Skeletal muscle cell (primary cell): ENCODE results near the gene GPR85.
"Not testable (repeated sequence)": the region's sequence is repeated elsewhere in the genome, so short reads cannot be mapped to it uniquely, and the experiment has no call there.

Experiments
- DNase-seq: peaks from one replicate; pipeline ENCODE4 v3.0.0-alpha.2; 2010; ENCODE audit warnings: low read depth
- H3K4me3 ChIP-seq: 2 replicates; pipeline ENCODE4 v1.5.1; 2011; ENCODE audit warnings: low read depth, mild to moderate bottlenecking, control low read depth, low read length, moderate library complexity

Gene GPR85

GRCh38 chr7:113085781-113086390 is 741 bp downstream of the GPR85 start:
- DNase-seq: no peak
- peak overlapping the region; percentile 68 for H3K4me3 ChIP-seq

GRCh38 chr7:113084496-113085172 is 2.0 kb downstream of the GPR85 start:
- DNase-seq: no peak
- H3K4me3 ChIP-seq: no peak overlapping the region

- H3K4me3 ChIP-seq: no peak overlapping the region
- DNase-seq: no peak
Measured at GRCh38 chr7:113083816-113084495, 2.7 kb downstream of the GPR85 start.

DNA sequence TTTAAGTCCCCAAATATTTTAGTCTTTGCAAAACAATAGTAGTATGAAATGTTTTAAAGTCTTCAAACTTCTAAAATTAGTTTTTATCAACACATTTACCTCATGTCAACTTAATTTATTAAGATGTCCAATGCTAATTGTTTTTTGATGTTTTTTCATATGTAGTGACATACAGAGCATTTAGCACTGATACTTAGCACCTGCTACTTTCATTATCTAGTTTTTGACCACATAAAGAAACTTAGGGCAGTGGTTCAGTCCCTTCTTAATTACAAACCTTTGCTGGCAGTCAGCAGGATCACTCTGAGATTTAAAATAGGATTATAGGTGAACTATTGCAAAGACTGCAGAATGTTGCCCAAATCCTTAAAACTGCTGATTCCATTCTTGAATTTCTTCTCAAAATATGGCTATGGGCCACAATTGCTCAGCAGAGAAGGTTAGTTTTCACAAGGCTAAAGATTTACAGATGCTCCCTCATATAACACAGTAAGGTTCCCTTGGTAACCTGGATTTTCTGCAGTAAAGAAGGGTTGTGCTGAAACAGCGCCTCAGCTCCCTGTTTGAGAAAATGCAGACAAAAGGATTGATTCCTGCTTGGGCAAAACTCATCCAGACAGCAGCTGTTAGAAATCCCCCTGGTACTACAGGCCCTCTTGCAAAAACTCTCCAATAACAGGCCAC is 3.4 kb downstream of the GPR85 start:
- no peak for DNase-seq
- H3K4me3 ChIP-seq: no peak overlapping the region

- no peak for DNase-seq
- no peak overlapping the region for H3K4me3 ChIP-seq
Measured at GRCh38 chr7:113078331-113078730, 8.3 kb downstream of the GPR85 start.

GRCh38 chr7:113076703-113077102 is 9.9 kb downstream of the GPR85 start:
- no peak overlapping the region for H3K4me3 ChIP-seq
- DNase-seq: no peak

DNA sequence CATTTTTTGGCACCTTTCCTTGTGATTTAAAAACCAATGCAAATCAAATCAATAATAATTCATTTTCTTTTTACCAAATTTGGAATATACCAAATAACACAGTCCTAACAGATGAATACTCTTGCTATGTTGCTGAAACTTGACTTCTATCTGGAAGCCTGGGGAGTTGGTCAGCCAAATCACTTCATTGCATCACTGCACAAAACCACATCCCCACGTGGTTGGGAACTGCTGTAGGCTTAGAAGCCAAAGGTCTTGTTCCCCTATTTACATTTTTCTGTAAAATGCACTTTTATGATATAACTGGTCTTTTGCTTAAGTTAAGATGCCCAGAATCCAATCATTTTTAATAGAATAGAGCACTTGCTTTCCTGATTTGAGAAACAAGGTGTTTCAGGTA is 15.2 kb downstream of the GPR85 start:
- peak; percentile 41 for DNase-seq
- no peak overlapping the region for H3K4me3 ChIP-seq

DNA sequence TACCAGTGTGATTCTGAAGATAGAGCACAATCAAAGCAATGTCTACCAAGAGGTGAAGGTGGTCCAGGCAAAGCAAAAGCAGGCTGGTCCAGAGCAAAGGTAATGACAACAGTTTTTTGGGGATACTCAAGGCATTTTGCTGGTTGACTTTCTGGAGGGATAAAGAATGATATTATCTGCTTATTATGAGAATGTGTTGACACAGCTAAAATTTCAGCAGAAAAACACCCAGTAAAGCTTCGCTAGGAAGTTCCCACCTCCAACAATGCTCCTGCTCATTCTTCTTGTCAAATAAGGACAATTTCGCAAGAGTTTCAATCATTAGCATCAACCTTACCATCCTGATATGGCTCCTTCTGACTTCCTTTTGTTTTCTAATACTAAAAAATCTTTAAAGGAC is 24.1 kb downstream of the GPR85 start:
- DNase-seq: no peak
- no peak overlapping the region for H3K4me3 ChIP-seq

- no peak for DNase-seq
- no peak overlapping the region for H3K4me3 ChIP-seq
Measured at GRCh38 chr7:113060100-113060499, 26.5 kb downstream of the GPR85 start.

GRCh38 chr7:113054938-113055337 is 31.7 kb downstream of the GPR85 start:
- H3K4me3 ChIP-seq: no peak overlapping the region
- DNase-seq: no peak

GRCh38 chr7:113054272-113054671 is 32.4 kb downstream of the GPR85 start:
- DNase-seq, H3K4me3 ChIP-seq: not testable (repeated sequence)

GRCh38 chr7:113049221-113049620 is 37.4 kb downstream of the GPR85 start:
- H3K4me3 ChIP-seq, DNase-seq: not testable (repeated sequence)

DNA sequence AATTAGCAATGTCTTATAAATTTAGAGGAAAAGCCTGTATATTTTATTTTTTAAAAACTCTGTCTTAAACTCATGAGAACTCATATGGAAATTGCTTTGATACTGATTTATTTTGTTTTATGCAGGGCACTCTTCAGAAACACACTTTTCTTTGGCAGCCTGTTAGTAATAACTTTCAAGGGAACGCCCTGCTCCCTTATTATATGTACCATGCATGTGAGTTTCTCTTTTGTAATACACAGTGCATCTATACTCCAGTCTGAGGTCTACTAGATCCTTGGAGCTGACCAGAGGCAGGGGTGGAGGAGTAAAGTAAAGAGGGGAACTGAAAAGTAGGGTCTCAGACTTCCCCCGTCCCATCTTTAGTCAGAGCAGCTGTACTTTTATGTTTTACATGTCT is 40.2 kb downstream of the GPR85 start:
- DNase-seq: no peak
- no peak overlapping the region for H3K4me3 ChIP-seq

- no peak for DNase-seq
- H3K4me3 ChIP-seq: no peak overlapping the region
Measured at GRCh38 chr7:113045379-113045778, 41.2 kb downstream of the GPR85 start.

DNA sequence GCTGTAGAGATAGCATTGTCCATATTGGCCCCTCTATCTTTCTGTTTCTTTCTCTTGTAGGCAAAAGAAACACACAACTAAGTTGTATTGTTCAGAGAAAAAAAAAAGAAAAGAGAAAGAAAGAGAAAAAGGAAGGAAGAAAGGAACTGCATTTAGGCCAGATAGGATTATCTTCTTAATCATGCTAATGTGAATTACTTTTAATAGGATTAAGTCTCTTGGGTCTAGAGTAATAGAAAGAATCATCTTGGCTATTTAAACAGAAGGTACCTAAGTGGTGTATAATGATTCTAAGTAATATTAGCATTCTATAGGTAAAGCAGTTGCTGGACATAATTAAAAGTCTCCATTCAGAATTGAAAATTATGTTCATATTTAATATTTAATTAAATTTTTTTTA is 42.2 kb downstream of the GPR85 start:
- DNase-seq: no peak
- no peak overlapping the region for H3K4me3 ChIP-seq

DNA sequence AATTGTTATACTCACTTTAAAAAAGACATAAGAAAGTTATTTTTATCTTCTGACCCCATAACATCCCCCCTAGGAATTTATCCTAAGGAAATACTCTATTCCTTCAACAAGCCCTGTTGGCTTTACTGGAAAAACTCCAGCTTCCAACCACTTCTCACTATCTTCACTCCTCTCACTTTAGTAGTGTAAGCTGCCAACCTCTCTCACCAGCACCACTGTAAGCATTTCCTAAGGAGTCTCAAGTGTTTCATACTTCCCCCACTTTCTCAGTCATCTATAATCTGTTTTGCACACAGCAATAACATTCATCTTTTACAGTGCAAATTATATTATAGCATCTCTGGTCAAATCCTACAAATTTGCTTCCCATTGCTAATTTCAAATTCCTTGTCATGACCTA is 45.8 kb downstream of the GPR85 start:
- H3K4me3 ChIP-seq: no peak overlapping the region
- no peak for DNase-seq

DNA sequence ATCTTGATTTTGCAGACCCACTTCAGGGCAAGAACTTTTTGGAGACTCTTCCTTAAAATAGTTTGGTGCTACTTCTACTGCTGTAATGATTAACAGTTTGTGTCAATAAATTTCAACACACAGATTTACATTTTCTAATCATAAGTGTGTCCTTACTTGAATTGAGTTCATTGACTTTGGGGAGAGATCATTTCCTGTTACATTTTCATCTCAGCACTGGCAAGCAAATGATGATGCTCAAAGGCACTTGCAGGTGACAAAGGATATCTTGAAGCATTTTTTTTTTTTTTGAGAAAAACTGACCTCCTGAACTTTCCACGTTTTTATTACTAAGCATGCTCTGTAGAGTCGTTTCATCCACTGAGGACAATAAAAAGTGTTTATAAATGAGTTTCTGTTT is 52.7 kb downstream of the GPR85 start:
- no peak overlapping the region for H3K4me3 ChIP-seq
- no peak for DNase-seq
